ENCODE data around the gene PARD6A. TPM values are rescaled to one million over a fixed set of nuclear protein-coding genes. Genes with fewer than 3 reads are reported as not detected.
A peak's percentile ranks its signal among the peaks of the same experiment; 100 is the strongest.

PARD6A gene
- total and polyA plus RNA-seq, 2 experiments from 2014 or later, result 1.1 to 1.8 TPM

DNA sequence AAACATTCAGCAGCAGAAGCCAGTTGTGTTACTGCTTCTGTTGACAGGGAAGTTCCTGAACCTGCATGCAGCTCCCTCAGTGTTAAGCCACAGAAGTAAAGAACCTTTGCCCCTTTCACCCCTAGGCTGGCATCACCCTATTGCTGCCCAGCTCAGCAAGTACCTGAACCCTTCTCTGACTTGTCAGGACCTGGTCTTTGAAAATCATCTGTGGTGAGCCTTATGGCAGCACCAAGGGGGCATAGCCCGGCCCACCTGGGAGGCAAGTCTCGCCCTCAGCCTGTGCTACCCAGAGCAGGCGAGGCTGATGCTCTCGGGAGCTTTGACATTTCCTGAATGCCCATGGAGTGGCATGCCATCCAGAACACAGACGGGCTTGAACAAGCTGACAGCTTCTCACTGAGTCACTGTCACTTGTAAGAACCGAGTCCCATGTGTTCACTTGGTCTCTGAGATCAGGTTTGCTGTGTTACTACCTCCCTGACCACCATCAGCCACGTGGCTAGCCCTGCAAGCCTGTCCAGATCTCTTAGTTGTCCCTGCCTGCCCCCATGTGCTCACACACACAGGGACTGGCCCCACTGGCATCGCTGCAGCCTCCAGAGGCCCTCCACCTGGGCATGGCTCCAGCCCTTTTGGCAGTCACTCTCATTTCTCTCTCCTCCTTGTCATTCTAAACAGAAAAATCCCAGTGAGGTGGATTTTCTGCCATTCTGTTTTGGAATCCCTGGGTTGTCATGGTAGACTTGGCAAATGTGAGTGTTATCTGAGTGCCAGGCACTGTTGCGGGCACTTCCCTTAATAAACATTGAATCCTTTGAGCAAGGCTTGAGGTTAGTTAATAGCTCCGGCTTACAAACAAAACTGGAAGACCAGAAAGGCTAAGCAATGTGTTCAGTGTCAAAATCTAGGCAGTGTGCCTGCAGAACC, 18.7 kb upstream of the PARD6A start:
- H3K4me3 ChIP-seq, result no peak overlapping the region
- peaks cover 6% of the 10 kb centered on the region for H3K4me1 ChIP-seq (ENCODE audit: insufficient read depth)
- no peak overlapping the region for H3K4me2 ChIP-seq
- H2AFZ ChIP-seq, result no peak overlapping the region
- H3K9me2 ChIP-seq (replicated peaks; ENCODE audit: insufficient read depth), result no peaks in the 10 kb centered on the region
- H3K36me3 ChIP-seq (replicated peaks; ENCODE audit: insufficient read depth, low read depth), result peaks cover 2% of the 10 kb centered on the region
- no peaks in the 10 kb centered on the region for H4K20me1 ChIP-seq (ENCODE audit: insufficient read depth, poor library complexity, severe bottlenecking)
- no peak overlapping the region for H3K27ac ChIP-seq
- no peak for DNase-seq (ENCODE audit: low spot score)
- H3K9me3 ChIP-seq (ENCODE audit: low read depth), result no peaks in the 10 kb centered on the region
- H3K27me3 ChIP-seq, result peaks cover 9% of the 10 kb centered on the region
- WGBS (ENCODE audit: low lambda C conversion rate, missing lambda C conversion rate), result 85% methylated on average over 10 of the region's 10 CpGs
- TF ChIP-seq EZH2 (IDR thresholded peaks at IDR 0.05; ENCODE audit: borderline replicate concordance) (no peak), EZH2phosphoT487 (IDR thresholded peaks at IDR 0.05; ENCODE audit: low read depth, severe bottlenecking, unreplicated experiment) (no peak)
- TF ChIP-seq, protein P1, sequence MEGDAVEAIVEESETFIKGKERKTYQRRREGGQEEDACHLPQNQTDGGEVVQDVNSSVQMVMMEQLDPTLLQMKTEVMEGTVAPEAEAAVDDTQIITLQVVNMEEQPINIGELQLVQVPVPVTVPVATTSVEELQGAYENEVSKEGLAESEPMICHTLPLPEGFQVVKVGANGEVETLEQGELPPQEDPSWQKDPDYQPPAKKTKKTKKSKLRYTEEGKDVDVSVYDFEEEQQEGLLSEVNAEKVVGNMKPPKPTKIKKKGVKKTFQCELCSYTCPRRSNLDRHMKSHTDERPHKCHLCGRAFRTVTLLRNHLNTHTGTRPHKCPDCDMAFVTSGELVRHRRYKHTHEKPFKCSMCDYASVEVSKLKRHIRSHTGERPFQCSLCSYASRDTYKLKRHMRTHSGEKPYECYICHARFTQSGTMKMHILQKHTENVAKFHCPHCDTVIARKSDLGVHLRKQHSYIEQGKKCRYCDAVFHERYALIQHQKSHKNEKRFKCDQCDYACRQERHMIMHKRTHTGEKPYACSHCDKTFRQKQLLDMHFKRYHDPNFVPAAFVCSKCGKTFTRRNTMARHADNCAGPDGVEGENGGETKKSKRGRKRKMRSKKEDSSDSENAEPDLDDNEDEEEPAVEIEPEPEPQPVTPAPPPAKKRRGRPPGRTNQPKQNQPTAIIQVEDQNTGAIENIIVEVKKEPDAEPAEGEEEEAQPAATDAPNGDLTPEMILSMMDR (IDR thresholded peaks at IDR 0.05; ENCODE audit: poor library complexity), result no peak
- no peaks in the 10 kb centered on the region for H3K79me2 ChIP-seq

DNA sequence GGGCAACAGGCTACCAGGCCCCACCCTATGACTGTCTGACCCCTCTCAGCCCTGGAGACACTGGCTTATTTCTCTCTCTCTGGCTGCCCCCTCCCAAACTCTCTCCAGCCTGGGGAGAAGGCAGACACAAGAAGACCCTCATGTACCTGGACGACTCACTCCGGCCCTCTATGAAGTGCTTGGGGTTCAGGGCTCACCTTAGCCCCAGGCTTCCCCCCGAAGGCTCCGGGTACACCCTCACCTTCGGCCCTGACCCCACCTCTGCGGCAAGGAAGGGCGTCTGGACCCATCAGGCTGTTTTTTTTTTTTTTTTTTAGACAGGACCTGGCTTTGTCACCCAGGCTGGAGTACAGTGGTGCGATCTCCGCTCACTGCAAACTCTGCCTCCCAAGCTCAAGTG, 16.7 kb upstream of the PARD6A start:
- Histone ChIP-seq H3K27ac (no peak overlapping the region), H2AFZ (no peak overlapping the region), H3K79me2 (no peaks in the 10 kb centered on the region), H3K4me3 (no peak overlapping the region), H3K9me2 (replicated peaks; ENCODE audit: insufficient read depth) (no peaks in the 10 kb centered on the region), H3K36me3 (replicated peaks; ENCODE audit: insufficient read depth, low read depth) (no peaks in the 10 kb centered on the region), H3K27me3 (peaks cover 10% of the 10 kb centered on the region), H3K9me3 (ENCODE audit: low read depth) (no peaks in the 10 kb centered on the region), H3K4me1 (ENCODE audit: insufficient read depth) (peaks cover 6% of the 10 kb centered on the region), H3K4me2 (no peak overlapping the region), H4K20me1 (ENCODE audit: insufficient read depth, poor library complexity, severe bottlenecking) (no peaks in the 10 kb centered on the region)
- 89% methylated on average over 9 of the region's 9 CpGs for WGBS (ENCODE audit: low lambda C conversion rate, missing lambda C conversion rate)
- no peak for DNase-seq (ENCODE audit: low spot score)
- TF ChIP-seq EZH2phosphoT487 (IDR thresholded peaks at IDR 0.05; ENCODE audit: low read depth, severe bottlenecking, unreplicated experiment) (no peak), EZH2 (IDR thresholded peaks at IDR 0.05; ENCODE audit: borderline replicate concordance) (no peak)
- TF ChIP-seq, protein P1 (IDR thresholded peaks at IDR 0.05; ENCODE audit: poor library complexity), result no peak

DNA sequence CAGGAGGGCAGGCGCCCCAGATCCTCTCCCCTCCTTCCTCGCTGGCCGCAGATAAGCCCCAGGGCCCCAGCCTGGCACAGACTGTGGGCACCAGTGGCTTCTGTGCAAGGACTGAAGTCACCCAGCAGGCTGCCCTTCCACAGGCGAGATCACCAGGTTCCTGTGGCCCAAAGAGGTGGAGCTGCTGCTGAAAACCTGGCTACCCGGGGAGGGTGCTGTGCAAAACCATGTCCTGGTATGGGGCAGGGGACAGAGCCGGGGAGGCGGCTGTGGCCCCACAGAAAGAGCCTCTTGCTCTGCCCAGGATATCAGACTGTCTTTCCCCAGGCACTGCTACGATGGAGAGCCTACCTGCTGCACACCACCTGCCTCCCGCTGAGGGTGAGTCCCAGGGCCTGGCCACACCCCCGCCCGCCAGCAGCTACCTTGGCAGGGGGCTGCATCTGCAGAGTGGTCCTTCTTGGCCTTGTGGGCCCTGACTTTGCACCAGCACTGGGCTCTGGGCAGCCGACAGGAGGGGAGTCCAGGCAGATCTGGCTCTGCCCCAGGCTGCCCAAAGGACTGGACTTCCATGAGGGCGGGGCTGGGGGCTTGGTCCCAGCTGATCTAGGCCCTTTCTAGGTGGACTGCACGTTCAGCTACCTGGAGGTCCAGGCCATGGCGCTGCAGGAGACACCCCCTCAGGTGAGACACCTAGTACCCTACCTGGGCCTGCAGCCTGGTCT, 15.2 kb upstream of the PARD6A start:
- H3K9me2 ChIP-seq (replicated peaks; ENCODE audit: insufficient read depth), result no peaks in the 10 kb centered on the region
- H4K20me1 ChIP-seq (ENCODE audit: insufficient read depth, poor library complexity, severe bottlenecking), result no peaks in the 10 kb centered on the region
- TF ChIP-seq EZH2 (IDR thresholded peaks at IDR 0.05; ENCODE audit: borderline replicate concordance), result no peak
- TF ChIP-seq EZH2phosphoT487 (IDR thresholded peaks at IDR 0.05; ENCODE audit: low read depth, severe bottlenecking, unreplicated experiment), result no peak
- TF ChIP-seq, protein P1 (IDR thresholded peaks at IDR 0.05; ENCODE audit: poor library complexity), result no peak
- H3K79me2 ChIP-seq, result no peaks in the 10 kb centered on the region
- peaks cover 17% of the 10 kb centered on the region for H3K27me3 ChIP-seq
- H3K9me3 ChIP-seq (ENCODE audit: low read depth), result no peaks in the 10 kb centered on the region
- H3K4me2 ChIP-seq, result peak overlapping the region; percentile 89
- no peak for DNase-seq (ENCODE audit: low spot score)
- WGBS (ENCODE audit: low lambda C conversion rate, missing lambda C conversion rate), result 92% methylated on average over 12 of the region's 15 CpGs
- no peak overlapping the region for H2AFZ ChIP-seq
- H3K27ac ChIP-seq, result no peak overlapping the region
- H3K36me3 ChIP-seq (replicated peaks; ENCODE audit: insufficient read depth, low read depth), result no peaks in the 10 kb centered on the region
- H3K4me1 ChIP-seq (ENCODE audit: insufficient read depth), result peaks cover 6% of the 10 kb centered on the region
- H3K4me3 ChIP-seq, result no peak overlapping the region
